HEK293 (cell line): Measurements from ENCODE around the gene BIK.

ENCODE experiments used
- KLF17 ChIP-seq: fragments of 450-650 bp; formaldehyde crosslinking; IDR thresholded peaks from 2 replicates; pipeline ENCODE4 v1.5.1; 2016; ENCODE audit warnings: missing biosample characterization, missing genetic modification characterization
- YY1 ChIP-seq: fragments of 450-650 bp; formaldehyde crosslinking; IDR thresholded peaks from 2 replicates; pipeline ENCODE4 v1.5.1; 2018; ENCODE audit warnings: missing biosample characterization, missing genetic modification characterization
- ZNF132 ChIP-seq: fragments of 450-650 bp; formaldehyde crosslinking; IDR thresholded peaks from 2 replicates; pipeline ENCODE4 v1.5.1; 2017; ENCODE audit warnings: missing biosample characterization, missing genetic modification characterization, borderline replicate concordance
- ZNF133 ChIP-seq: fragments of 450-650 bp; formaldehyde crosslinking; IDR thresholded peaks from 2 replicates; pipeline ENCODE4 v1.5.1; 2016; ENCODE audit warnings: missing biosample characterization, missing genetic modification characterization
- ZNF174 ChIP-seq: fragments of 450-650 bp; formaldehyde crosslinking; IDR thresholded peaks from 2 replicates; pipeline ENCODE4 v1.5.0; 2017; ENCODE audit warnings: missing biosample characterization, mild to moderate bottlenecking, missing genetic modification characterization
- ZNF449 ChIP-seq: fragments of 450-650 bp; formaldehyde crosslinking; IDR thresholded peaks from 2 replicates; pipeline ENCODE4 v1.5.1; 2017; ENCODE audit warnings: missing biosample characterization, mild to moderate bottlenecking, missing genetic modification characterization, moderate library complexity
- ZNF621 ChIP-seq: fragments of 450-650 bp; formaldehyde crosslinking; IDR thresholded peaks from 2 replicates; pipeline ENCODE4 v1.5.1; 2017; ENCODE audit warnings: missing biosample characterization, missing genetic modification characterization
- TF ChIP-seq, protein P1 (sequence below): fragments of 450-650 bp; formaldehyde crosslinking; IDR thresholded peaks from 2 replicates; pipeline ENCODE4 v1.5.1; 2016; ENCODE audit warnings: missing biosample characterization, missing genetic modification characterization
- TF ChIP-seq, protein P2 (sequence below): fragments of 450-650 bp; formaldehyde crosslinking; IDR thresholded peaks from 2 replicates; pipeline ENCODE4 v1.5.1; 2016; ENCODE audit warnings: missing biosample characterization, missing genetic modification characterization

DNA sequence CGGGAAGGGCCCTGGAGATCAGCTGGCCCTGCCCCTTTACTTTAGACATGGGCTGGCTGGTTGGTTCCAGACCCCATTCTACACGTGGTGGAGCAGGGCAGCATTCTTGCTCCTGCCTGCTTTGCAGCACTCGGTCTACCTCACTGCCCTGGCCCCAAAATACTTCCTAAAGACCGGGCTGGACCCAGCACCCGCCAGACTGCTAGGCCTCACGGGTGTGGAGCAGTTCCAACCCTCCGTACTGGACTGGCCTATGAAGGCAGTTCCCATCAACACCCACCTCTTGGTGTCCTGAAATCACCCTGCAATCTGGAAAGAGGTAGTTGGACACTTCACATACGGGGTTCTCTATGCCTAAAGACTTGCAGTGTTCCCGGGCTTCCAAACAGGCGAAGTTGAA lies 26.3 kb downstream of the BIK start:
- TF ChIP-seq, protein P1, sequence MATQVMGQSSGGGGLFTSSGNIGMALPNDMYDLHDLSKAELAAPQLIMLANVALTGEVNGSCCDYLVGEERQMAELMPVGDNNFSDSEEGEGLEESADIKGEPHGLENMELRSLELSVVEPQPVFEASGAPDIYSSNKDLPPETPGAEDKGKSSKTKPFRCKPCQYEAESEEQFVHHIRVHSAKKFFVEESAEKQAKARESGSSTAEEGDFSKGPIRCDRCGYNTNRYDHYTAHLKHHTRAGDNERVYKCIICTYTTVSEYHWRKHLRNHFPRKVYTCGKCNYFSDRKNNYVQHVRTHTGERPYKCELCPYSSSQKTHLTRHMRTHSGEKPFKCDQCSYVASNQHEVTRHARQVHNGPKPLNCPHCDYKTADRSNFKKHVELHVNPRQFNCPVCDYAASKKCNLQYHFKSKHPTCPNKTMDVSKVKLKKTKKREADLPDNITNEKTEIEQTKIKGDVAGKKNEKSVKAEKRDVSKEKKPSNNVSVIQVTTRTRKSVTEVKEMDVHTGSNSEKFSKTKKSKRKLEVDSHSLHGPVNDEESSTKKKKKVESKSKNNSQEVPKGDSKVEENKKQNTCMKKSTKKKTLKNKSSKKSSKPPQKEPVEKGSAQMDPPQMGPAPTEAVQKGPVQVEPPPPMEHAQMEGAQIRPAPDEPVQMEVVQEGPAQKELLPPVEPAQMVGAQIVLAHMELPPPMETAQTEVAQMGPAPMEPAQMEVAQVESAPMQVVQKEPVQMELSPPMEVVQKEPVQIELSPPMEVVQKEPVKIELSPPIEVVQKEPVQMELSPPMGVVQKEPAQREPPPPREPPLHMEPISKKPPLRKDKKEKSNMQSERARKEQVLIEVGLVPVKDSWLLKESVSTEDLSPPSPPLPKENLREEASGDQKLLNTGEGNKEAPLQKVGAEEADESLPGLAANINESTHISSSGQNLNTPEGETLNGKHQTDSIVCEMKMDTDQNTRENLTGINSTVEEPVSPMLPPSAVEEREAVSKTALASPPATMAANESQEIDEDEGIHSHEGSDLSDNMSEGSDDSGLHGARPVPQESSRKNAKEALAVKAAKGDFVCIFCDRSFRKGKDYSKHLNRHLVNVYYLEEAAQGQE (tag by site-specific recombination), result no peak
- TF ChIP-seq ZNF132 (no peak), ZNF621 (no peak), ZNF133 (tag by site-specific recombination) (no peak), YY1 (tag by site-specific recombination) (no peak), ZNF449 (no peak), KLF17 (no peak), ZNF174 (tag by site-specific recombination) (no peak)
- TF ChIP-seq, protein P2, sequence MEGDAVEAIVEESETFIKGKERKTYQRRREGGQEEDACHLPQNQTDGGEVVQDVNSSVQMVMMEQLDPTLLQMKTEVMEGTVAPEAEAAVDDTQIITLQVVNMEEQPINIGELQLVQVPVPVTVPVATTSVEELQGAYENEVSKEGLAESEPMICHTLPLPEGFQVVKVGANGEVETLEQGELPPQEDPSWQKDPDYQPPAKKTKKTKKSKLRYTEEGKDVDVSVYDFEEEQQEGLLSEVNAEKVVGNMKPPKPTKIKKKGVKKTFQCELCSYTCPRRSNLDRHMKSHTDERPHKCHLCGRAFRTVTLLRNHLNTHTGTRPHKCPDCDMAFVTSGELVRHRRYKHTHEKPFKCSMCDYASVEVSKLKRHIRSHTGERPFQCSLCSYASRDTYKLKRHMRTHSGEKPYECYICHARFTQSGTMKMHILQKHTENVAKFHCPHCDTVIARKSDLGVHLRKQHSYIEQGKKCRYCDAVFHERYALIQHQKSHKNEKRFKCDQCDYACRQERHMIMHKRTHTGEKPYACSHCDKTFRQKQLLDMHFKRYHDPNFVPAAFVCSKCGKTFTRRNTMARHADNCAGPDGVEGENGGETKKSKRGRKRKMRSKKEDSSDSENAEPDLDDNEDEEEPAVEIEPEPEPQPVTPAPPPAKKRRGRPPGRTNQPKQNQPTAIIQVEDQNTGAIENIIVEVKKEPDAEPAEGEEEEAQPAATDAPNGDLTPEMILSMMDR, result no peak
